Stimulated activated CD4-positive, alpha-beta T cell treated with anti-CD3 and anti-CD28 coated beads, TNF-alpha, amount 100 ng/mL, for 4 hours (primary cell): ENCODE measurements around the gene ADAMTS2.

ENCODE experiments used
- DNase-seq, 3 experiments: peaks; one replicate each; pipeline ENCODE4 v3.0.0-alpha.2; 2020; ENCODE audit warnings: low read depth in 3 of 3

Gene ADAMTS2

GRCh38 chr5:179343719-179344430 lies 1.4 kb downstream of the ADAMTS2 start:
- DNase-seq: no peak

GRCh38 chr5:179343021-179343718 lies 2.1 kb downstream of the ADAMTS2 start:
- no peak for DNase-seq

- DNase-seq: no peak
Measured at GRCh38 chr5:179342577-179342976, 2.7 kb downstream of the ADAMTS2 start.

GRCh38 chr5:179340465-179340864 lies 4.8 kb downstream of the ADAMTS2 start:
- no peak for DNase-seq

- no peak for DNase-seq
Measured at GRCh38 chr5:179339996-179340395, 5.3 kb downstream of the ADAMTS2 start.

- no peak for DNase-seq
Measured at GRCh38 chr5:179339081-179339480, 6.2 kb downstream of the ADAMTS2 start.

- no peak for DNase-seq
Measured at GRCh38 chr5:179337796-179338676, 7.2 kb downstream of the ADAMTS2 start.

GRCh38 chr5:179336871-179337795 lies 8.1 kb downstream of the ADAMTS2 start:
- DNase-seq: no peak

GRCh38 chr5:179336126-179336870 lies 9.0 kb downstream of the ADAMTS2 start:
- no peak for DNase-seq

- no peak for DNase-seq
Measured at GRCh38 chr5:179333796-179334761, 11.2 kb downstream of the ADAMTS2 start.

GRCh38 chr5:179332741-179333290 lies 12.4 kb downstream of the ADAMTS2 start:
- DNase-seq: no peak

- no peak for DNase-seq
Measured at GRCh38 chr5:179331591-179332375, 13.5 kb downstream of the ADAMTS2 start.

- no peak for DNase-seq
Measured at GRCh38 chr5:179330186-179330900, 14.9 kb downstream of the ADAMTS2 start.

GRCh38 chr5:179328291-179328690 lies 17.0 kb downstream of the ADAMTS2 start:
- DNase-seq: no peak

- no peak for DNase-seq
Measured at GRCh38 chr5:179327021-179327735, 18.1 kb downstream of the ADAMTS2 start.

GRCh38 chr5:179326122-179326927 lies 18.9 kb downstream of the ADAMTS2 start:
- no peak for DNase-seq
